AG10803 (cell line): ENCODE results near the gene HPCA.

Source experiments
- DNase-seq: peaks from one replicate; pipeline ENCODE4 v3.0.0; 2010; ENCODE audit warnings: low read depth
- H3K4me3 ChIP-seq: 2 replicates; pipeline ENCODE4 v1.5.1; 2011; ENCODE audit warnings: mild to moderate bottlenecking, low read length, control low read depth
- CTCF ChIP-seq: conservative IDR thresholded peaks from 2 replicates; pipeline ENCODE4 v1.5.1; 2011; ENCODE audit warnings: mild to moderate bottlenecking, low read length, control low read depth, inconsistent platforms

The HPCA gene

GRCh38 chr1:32885676-32886003, 651 bp upstream of the HPCA start:
- H3K4me3 ChIP-seq = no peak overlapping the region
- no peak for TF ChIP-seq CTCF
- no peak for DNase-seq

- H3K4me3 ChIP-seq = no peak overlapping the region
- no peak for TF ChIP-seq CTCF
- DNase-seq = no peak
Observed at GRCh38 chr1:32886828-32887414, 630 bp downstream of the HPCA start.

- DNase-seq = no peak
- H3K4me3 ChIP-seq = no peak overlapping the region
- TF ChIP-seq CTCF = no peak
Observed at GRCh38 chr1:32887623-32888022, 1.3 kb downstream of the HPCA start.

- TF ChIP-seq CTCF = no peak
- no peak overlapping the region for H3K4me3 ChIP-seq
- no peak for DNase-seq
Observed at GRCh38 chr1:32888134-32888533, 1.8 kb downstream of the HPCA start.

GRCh38 chr1:32888677-32889420, 2.6 kb downstream of the HPCA start:
- no peak overlapping the region for H3K4me3 ChIP-seq
- no peak for DNase-seq
- no peak for TF ChIP-seq CTCF

GRCh38 chr1:32889731-32890278, 3.5 kb downstream of the HPCA start:
- no peak for TF ChIP-seq CTCF

More at GRCh38 chr1:32889731-32890278, 3.5 kb downstream of the HPCA start:
- no peak for DNase-seq
- H3K4me3 ChIP-seq = no peak overlapping the region
